Measurements from ENCODE around the gene MGP.

DNA sequence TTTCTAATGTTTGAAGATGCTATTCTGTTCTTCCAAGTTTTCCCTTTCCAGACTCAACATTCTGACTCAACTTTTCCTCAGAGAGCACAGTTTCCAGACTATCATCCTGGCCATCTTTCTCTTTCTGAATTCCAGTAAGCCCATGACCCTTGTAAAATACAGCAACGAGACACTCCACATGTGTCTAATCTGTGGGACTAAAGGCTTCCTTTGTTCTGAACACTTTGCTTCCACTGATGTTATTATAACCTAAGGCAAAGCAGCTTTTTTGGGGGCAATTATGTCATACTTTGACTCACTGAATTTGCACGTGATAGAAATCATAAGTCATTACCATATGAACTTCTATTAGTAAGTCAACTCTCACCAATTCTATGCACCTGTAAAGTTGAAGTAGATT is 36.0 kb downstream of the MGP start:
- TF ChIP-seq, protein P1, sequence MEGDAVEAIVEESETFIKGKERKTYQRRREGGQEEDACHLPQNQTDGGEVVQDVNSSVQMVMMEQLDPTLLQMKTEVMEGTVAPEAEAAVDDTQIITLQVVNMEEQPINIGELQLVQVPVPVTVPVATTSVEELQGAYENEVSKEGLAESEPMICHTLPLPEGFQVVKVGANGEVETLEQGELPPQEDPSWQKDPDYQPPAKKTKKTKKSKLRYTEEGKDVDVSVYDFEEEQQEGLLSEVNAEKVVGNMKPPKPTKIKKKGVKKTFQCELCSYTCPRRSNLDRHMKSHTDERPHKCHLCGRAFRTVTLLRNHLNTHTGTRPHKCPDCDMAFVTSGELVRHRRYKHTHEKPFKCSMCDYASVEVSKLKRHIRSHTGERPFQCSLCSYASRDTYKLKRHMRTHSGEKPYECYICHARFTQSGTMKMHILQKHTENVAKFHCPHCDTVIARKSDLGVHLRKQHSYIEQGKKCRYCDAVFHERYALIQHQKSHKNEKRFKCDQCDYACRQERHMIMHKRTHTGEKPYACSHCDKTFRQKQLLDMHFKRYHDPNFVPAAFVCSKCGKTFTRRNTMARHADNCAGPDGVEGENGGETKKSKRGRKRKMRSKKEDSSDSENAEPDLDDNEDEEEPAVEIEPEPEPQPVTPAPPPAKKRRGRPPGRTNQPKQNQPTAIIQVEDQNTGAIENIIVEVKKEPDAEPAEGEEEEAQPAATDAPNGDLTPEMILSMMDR (tag by site-specific recombination; IDR thresholded peaks at IDR 0.05), result no peak
- TF ChIP-seq KLF16 (tag by site-specific recombination; IDR thresholded peaks at IDR 0.05), result no peak
- TF ChIP-seq ZNF223 (tag by site-specific recombination; IDR thresholded peaks at IDR 0.05), result no peak
- TF ChIP-seq HOXA7 (CRISPR knock-in tag; IDR thresholded peaks at IDR 0.05; ENCODE audit: borderline replicate concordance), result no peak
- no peak for TF ChIP-seq ZNF660 (tag by site-specific recombination; IDR thresholded peaks at IDR 0.05)
- no peak for TF ChIP-seq YY1 (tag by site-specific recombination; IDR thresholded peaks at IDR 0.05)
- no peak for TF ChIP-seq SP3 (tag by site-specific recombination; IDR thresholded peaks at IDR 0.05)
- TF ChIP-seq MZF1 (tag by site-specific recombination; IDR thresholded peaks at IDR 0.05; ENCODE audit: borderline replicate concordance), result no peak
- TF ChIP-seq, protein P2, sequence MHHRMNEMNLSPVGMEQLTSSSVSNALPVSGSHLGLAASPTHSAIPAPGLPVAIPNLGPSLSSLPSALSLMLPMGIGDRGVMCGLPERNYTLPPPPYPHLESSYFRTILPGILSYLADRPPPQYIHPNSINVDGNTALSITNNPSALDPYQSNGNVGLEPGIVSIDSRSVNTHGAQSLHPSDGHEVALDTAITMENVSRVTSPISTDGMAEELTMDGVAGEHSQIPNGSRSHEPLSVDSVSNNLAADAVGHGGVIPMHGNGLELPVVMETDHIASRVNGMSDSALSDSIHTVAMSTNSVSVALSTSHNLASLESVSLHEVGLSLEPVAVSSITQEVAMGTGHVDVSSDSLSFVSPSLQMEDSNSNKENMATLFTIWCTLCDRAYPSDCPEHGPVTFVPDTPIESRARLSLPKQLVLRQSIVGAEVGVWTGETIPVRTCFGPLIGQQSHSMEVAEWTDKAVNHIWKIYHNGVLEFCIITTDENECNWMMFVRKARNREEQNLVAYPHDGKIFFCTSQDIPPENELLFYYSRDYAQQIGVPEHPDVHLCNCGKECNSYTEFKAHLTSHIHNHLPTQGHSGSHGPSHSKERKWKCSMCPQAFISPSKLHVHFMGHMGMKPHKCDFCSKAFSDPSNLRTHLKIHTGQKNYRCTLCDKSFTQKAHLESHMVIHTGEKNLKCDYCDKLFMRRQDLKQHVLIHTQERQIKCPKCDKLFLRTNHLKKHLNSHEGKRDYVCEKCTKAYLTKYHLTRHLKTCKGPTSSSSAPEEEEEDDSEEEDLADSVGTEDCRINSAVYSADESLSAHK (tag by site-specific recombination; IDR thresholded peaks at IDR 0.05), result no peak
- no peak for TF ChIP-seq TRIM28 (IDR thresholded peaks at IDR 0.05; ENCODE audit: borderline replicate concordance, low read length)
- TF ChIP-seq GLIS2 (tag by site-specific recombination; IDR thresholded peaks at IDR 0.05), result no peak
- no peak for TF ChIP-seq TCF7L2 (IDR thresholded peaks at IDR 0.05; ENCODE audit: borderline replicate concordance, low read depth, low read length)
- TF ChIP-seq REPIN1 (tag by site-specific recombination; IDR thresholded peaks at IDR 0.05; ENCODE audit: low read depth), result no peak
